ENCODE measurements around the gene ZMIZ2. TPM values are rescaled to one million over a fixed set of nuclear protein-coding genes. Genes with fewer than 3 reads are reported as not detected.

Gene ZMIZ2
- polyA plus RNA-seq, 3 donors, result 1.9 to 72.8 (median 3.3) TPM

DNA sequence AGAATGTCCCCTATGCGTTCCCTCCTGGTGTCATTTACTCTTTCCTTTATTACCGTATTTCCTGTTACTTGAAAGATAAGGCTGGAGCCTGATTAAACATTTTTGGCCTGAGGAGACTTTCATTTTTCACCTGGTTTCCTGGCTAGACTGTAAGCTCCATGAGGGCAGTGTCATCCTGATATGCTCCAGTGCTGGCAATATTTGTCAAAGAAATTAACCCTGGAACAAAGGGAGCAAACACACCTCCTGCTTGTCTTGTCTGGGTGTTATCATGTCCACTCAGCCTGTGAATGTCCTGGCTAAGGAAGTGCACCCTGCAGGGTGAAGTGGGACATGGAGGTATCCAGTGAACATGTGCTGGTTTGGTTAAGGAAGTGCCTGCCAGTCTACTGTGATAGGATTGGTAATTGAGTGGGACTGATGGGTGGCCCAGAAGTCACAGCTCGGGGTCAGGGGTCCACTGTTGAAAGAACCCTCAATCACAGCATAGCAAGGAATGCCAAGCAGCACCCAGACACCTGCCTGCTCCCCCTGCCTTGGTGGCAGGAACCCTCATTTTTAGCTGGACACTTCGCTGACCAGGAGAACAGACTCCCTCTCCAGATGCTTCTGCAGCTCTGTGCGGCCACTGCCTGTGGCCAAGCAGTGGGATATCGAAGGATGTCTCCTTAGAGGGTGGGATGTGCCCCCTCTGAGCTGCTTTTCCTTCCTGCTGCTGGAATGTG lies 26.9 kb downstream of the ZMIZ2 start:
- Histone ChIP-seq H3K4me2 (replicated peaks; ENCODE audit: extremely low read depth, low read length, poor library complexity, severe bottlenecking) (no peak overlapping the region), H3K9me3 (replicated peaks in 1 of 2; ENCODE audit: control insufficient read depth in 1 of 2, insufficient read depth in 1 of 2, low read length in 2 of 2) (no peaks in the 10 kb centered on the region), H4K20me1 (ENCODE audit: insufficient read depth, low read length) (no peaks in the 10 kb centered on the region), H3K79me2 (ENCODE audit: insufficient read depth, low read length) (no peaks in the 10 kb centered on the region), H3K27ac (ENCODE audit: low read depth in 1 of 2, low read length in 2 of 2) (no peak overlapping the region), H3K27me3 (ENCODE audit: control insufficient read depth in 2 of 2, insufficient read depth in 2 of 2, low read length in 2 of 2) (no peaks in the 10 kb centered on the region), H2AFZ (ENCODE audit: insufficient read depth, low read depth, low read length, poor library complexity, severe bottlenecking) (no peak overlapping the region), H3K4me3 (replicated peaks in 1 of 3; ENCODE audit: low read depth in 2 of 3, low read length in 3 of 3) (no peak overlapping the region), H3K36me3 (replicated peaks in 1 of 2; ENCODE audit: control insufficient read depth in 1 of 2, insufficient read depth in 2 of 2, low read length in 2 of 2) (no peaks in the 10 kb centered on the region), H3K4me1 (ENCODE audit: control insufficient read depth in 1 of 2, insufficient read depth in 2 of 2, low read length in 2 of 2) (peaks cover 4 to 6% of the 10 kb centered on the region in 2 donors), H3K9ac (ENCODE audit: insufficient read depth, low read length, poor library complexity, severe bottlenecking) (no peak overlapping the region)
- TF ChIP-seq, protein P1, sequence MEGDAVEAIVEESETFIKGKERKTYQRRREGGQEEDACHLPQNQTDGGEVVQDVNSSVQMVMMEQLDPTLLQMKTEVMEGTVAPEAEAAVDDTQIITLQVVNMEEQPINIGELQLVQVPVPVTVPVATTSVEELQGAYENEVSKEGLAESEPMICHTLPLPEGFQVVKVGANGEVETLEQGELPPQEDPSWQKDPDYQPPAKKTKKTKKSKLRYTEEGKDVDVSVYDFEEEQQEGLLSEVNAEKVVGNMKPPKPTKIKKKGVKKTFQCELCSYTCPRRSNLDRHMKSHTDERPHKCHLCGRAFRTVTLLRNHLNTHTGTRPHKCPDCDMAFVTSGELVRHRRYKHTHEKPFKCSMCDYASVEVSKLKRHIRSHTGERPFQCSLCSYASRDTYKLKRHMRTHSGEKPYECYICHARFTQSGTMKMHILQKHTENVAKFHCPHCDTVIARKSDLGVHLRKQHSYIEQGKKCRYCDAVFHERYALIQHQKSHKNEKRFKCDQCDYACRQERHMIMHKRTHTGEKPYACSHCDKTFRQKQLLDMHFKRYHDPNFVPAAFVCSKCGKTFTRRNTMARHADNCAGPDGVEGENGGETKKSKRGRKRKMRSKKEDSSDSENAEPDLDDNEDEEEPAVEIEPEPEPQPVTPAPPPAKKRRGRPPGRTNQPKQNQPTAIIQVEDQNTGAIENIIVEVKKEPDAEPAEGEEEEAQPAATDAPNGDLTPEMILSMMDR (IDR thresholded peaks at IDR 0.05), result no peak
- no peak overlapping the region for H3K27ac Mint-ChIP-seq
- no peak overlapping the region for H3K4me3 Mint-ChIP-seq
- intact Hi-C loops (cut with micrococcal nuclease), result no loop called here
- H3K36me3 Mint-ChIP-seq, result no peaks in the 10 kb centered on the region
- peaks cover 7 to 16% (median 10%) of the 10 kb centered on the region in 3 donors for H3K27me3 Mint-ChIP-seq (ENCODE audit: low read depth in 3 of 3)
- DNase-seq, result no peak
- peaks cover 8% of the 10 kb centered on the region for H3K4me1 Mint-ChIP-seq
- H3K9me3 Mint-ChIP-seq, result peaks cover 0 to 2% (median 0%) of the 10 kb centered on the region in 7 donors
- WGBS (ENCODE audit: insufficient coverage), result 100% methylated on average over 3 of the region's 6 CpGs

DNA sequence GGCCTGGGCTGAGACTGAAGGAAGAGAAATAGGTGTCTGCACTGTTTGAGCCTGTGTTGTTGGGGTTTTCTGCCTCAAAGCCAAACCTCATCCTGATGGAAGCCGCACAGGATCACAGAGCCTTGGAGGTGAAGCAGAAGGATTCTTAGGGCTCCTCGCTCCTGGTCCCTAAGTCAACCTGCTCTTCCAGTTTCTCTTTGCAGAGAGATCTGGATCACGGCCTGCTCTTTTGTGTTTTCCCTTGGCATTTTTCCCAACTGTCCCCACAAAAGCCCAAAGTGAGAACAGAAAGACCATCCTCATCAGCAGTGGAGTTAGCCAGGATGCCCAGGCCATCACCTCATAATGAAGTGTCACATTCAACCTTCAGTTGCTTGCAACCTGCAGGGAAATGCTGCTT lies 27.6 kb downstream of the ZMIZ2 start:
- Mint-ChIP-seq H3K27me3 (ENCODE audit: low read depth in 3 of 3) (peaks cover 7 to 15% (median 8%) of the 10 kb centered on the region in 3 donors), H3K4me1 (peaks cover 3% of the 10 kb centered on the region), H3K36me3 (no peaks in the 10 kb centered on the region), H3K27ac (no peak overlapping the region), H3K4me3 (no peak overlapping the region), H3K9me3 (peaks cover 0 to 2% (median 0%) of the 10 kb centered on the region in 7 donors)
- Histone ChIP-seq H3K9ac (ENCODE audit: insufficient read depth, low read length, poor library complexity, severe bottlenecking) (no peak overlapping the region), H3K4me1 (ENCODE audit: control insufficient read depth in 1 of 2, insufficient read depth in 2 of 2, low read length in 2 of 2) (no peaks in the 10 kb centered on the region), H3K27ac (ENCODE audit: low read depth in 1 of 2, low read length in 2 of 2) (no peak overlapping the region), H3K79me2 (ENCODE audit: insufficient read depth, low read length) (no peaks in the 10 kb centered on the region), H2AFZ (ENCODE audit: insufficient read depth, low read depth, low read length, poor library complexity, severe bottlenecking) (no peak overlapping the region), H4K20me1 (ENCODE audit: insufficient read depth, low read length) (no peaks in the 10 kb centered on the region), H3K27me3 (ENCODE audit: control insufficient read depth in 2 of 2, insufficient read depth in 2 of 2, low read length in 2 of 2) (no peaks in the 10 kb centered on the region), H3K4me3 (replicated peaks in 1 of 3; ENCODE audit: low read depth in 2 of 3, low read length in 3 of 3) (no peak overlapping the region), H3K9me3 (replicated peaks in 1 of 2; ENCODE audit: control insufficient read depth in 1 of 2, insufficient read depth in 1 of 2, low read length in 2 of 2) (no peaks in the 10 kb centered on the region), H3K4me2 (replicated peaks; ENCODE audit: extremely low read depth, low read length, poor library complexity, severe bottlenecking) (no peak overlapping the region), H3K36me3 (replicated peaks in 1 of 2; ENCODE audit: control insufficient read depth in 1 of 2, insufficient read depth in 2 of 2, low read length in 2 of 2) (no peaks in the 10 kb centered on the region)
- no peak for DNase-seq
- WGBS (ENCODE audit: insufficient coverage), result 100% methylated on average over 3 of the region's 3 CpGs
- intact Hi-C loops (cut with micrococcal nuclease), result no loop called here
- TF ChIP-seq, protein P1 (IDR thresholded peaks at IDR 0.05), result no peak
